IMR-90 (cell line): Measurements from ENCODE around the gene ERMN. TPM values are rescaled to one million over a fixed set of nuclear protein-coding genes. Genes with fewer than 3 reads are reported as not detected.

Experiments
- ATAC-seq: fragments of 200-7000 bp; cut with Tn5 transposase; 2 replicates; pipeline ENCODE4 v1.9.1; 2020; ENCODE audit warnings: low read depth, mild to moderate bottlenecking, moderate library complexity
- BruUV-seq: library from RNA; stranded (reverse); fragments of 400-500 nt; replicated peaks from 2 replicates; lab custom pipeline; 2021; lab: Mats Ljungman, UMichigan
- CTCF ChIA-PET: fragments of 300-600 bp; formaldehyde crosslinking; extraction: SDS; loops from one replicate; lab custom pipeline; 2021; ENCODE audit warnings: antibody characterized with exemption; lab: Yijun Ruan, JAX
- POLR2A ChIA-PET: fragments of 300-600 bp; sonication (Branson Sonifier 250); formaldehyde crosslinking; loops from one replicate; lab custom pipeline; 2022; ENCODE audit warnings: antibody characterized with exemption; ENCODE audit not compliant: unreplicated experiment; lab: Charles Lee
- DNase-seq: peaks from one replicate; pipeline ENCODE4 v3.0.0; 2013
- H2AFZ ChIP-seq: replicated peaks from 2 replicates; pipeline ENCODE3; 2013; ENCODE audit warnings: low read length, mild to moderate bottlenecking; ENCODE audit not compliant: poor library complexity
- H2AK5ac ChIP-seq: 2 replicates; pipeline ENCODE4 v1.6.1; 2013; ENCODE audit warnings: low read depth, low read length, inconsistent platforms
- H2AK9ac ChIP-seq: replicated peaks from 2 replicates; pipeline ENCODE3; 2013; ENCODE audit warnings: mild to moderate bottlenecking, low read depth, low read length, moderate library complexity; ENCODE audit not compliant: poor library complexity
- H2BK120ac ChIP-seq: 2 replicates; pipeline ENCODE4 v1.6.1; 2013; ENCODE audit warnings: low read depth, low read length, inconsistent platforms
- H2BK15ac ChIP-seq: 3 replicates; pipeline ENCODE4 v1.6.1; 2013; ENCODE audit warnings: low read depth, low read length, inconsistent platforms
- H2BK20ac ChIP-seq: 2 replicates; pipeline ENCODE4 v1.6.1; 2013; ENCODE audit warnings: low read depth, mild to moderate bottlenecking, inconsistent platforms, low read length, moderate library complexity
- H2BK5ac ChIP-seq: 2 replicates; pipeline ENCODE4 v1.6.1; 2013; ENCODE audit warnings: mild to moderate bottlenecking, low read depth, low read length, inconsistent platforms; ENCODE audit not compliant: poor library complexity, severe bottlenecking
- H3K14ac ChIP-seq: replicated peaks from 2 replicates; pipeline ENCODE4 v1.6.1; 2013; ENCODE audit warnings: low read depth, low read length, inconsistent platforms
- H3K18ac ChIP-seq: 2 replicates; pipeline ENCODE4 v1.6.1; 2013; ENCODE audit warnings: low read depth, low read length, control low read depth
- H3K23ac ChIP-seq: 2 replicates; pipeline ENCODE4 v1.6.1; 2013; ENCODE audit warnings: low read depth, low read length, inconsistent platforms
- H3K27ac ChIP-seq: 2 replicates; pipeline ENCODE4 v1.5.1; 2013; ENCODE audit warnings: mild to moderate bottlenecking, control low read depth, low read length; ENCODE audit not compliant: insufficient read depth
- H3K27me3 ChIP-seq: 2 replicates; pipeline ENCODE4 v1.6.1; 2013; ENCODE audit warnings: low read length; ENCODE audit not compliant: control insufficient read depth, insufficient read depth
- H3K36me3 ChIP-seq: 2 replicates; pipeline ENCODE4 v1.6.1; 2013; ENCODE audit warnings: low read length, mixed read lengths; ENCODE audit not compliant: control insufficient read depth, insufficient read depth
- H3K4ac ChIP-seq: 2 replicates; pipeline ENCODE4 v1.6.1; 2013; ENCODE audit warnings: low read depth, low read length, inconsistent platforms
- H3K4me1 ChIP-seq: 2 replicates; pipeline ENCODE4 v1.6.1; 2013; ENCODE audit warnings: low read length, mixed read lengths; ENCODE audit not compliant: control insufficient read depth, insufficient read depth
- H3K4me2 ChIP-seq: 2 replicates; pipeline ENCODE4 v1.6.1; 2013; ENCODE audit warnings: low read depth, mild to moderate bottlenecking, control low read depth, low read length, moderate library complexity
- H3K4me3 ChIP-seq: 2 replicates; pipeline ENCODE4 v1.5.1; 2013; ENCODE audit warnings: low read depth, mild to moderate bottlenecking, control low read depth, low read length, moderate library complexity; ENCODE audit not compliant: insufficient read depth
- H3K56ac ChIP-seq: 2 replicates; pipeline ENCODE4 v1.6.1; 2013; ENCODE audit warnings: low read length, inconsistent platforms; ENCODE audit not compliant: insufficient read depth; ENCODE audit errors: extremely low read depth
- H3K79me1 ChIP-seq, 2 experiments: 2 replicates each; pipeline ENCODE4 v1.6.1; 2013; ENCODE audit warnings: low read length in 2 of 2, inconsistent platforms in 1 of 2, low read depth in 1 of 2
- H3K9ac ChIP-seq: 2 replicates; pipeline ENCODE4 v1.6.1; 2013; ENCODE audit warnings: low read depth, low read length, control low read depth
- H3K9me1 ChIP-seq: 2 replicates; pipeline ENCODE4 v1.6.1; 2013; ENCODE audit warnings: low read length, inconsistent platforms; ENCODE audit not compliant: insufficient read depth
- H3K9me3 ChIP-seq: 2 replicates; pipeline ENCODE4 v1.6.1; 2013; ENCODE audit warnings: low read length; ENCODE audit not compliant: control insufficient read depth, insufficient read depth
- H4K20me1 ChIP-seq: 2 replicates; pipeline ENCODE4 v1.6.1; 2013; ENCODE audit warnings: low read length, inconsistent platforms; ENCODE audit not compliant: insufficient read depth
- H4K5ac ChIP-seq: 2 replicates; pipeline ENCODE4 v1.6.1; 2013; ENCODE audit warnings: mild to moderate bottlenecking, low read depth, low read length, control low read depth
- H4K8ac ChIP-seq, 2 experiments: 2 replicates each; pipeline ENCODE4 v1.6.1; 2013; ENCODE audit warnings: low read depth in 2 of 2, low read length in 2 of 2, control low read depth in 1 of 2, inconsistent platforms in 1 of 2
- H4K91ac ChIP-seq: 2 replicates; pipeline ENCODE4 v1.6.1; 2013; ENCODE audit warnings: low read depth, low read length, inconsistent platforms; ENCODE audit not compliant: insufficient read depth
- CEBPB ChIP-seq: IDR thresholded peaks from 2 replicates; pipeline ENCODE4 v1.6.1; 2012; ENCODE audit warnings: low read depth, low read length, improper control_type of control experiment
- CHD1 ChIP-seq: IDR thresholded peaks from 2 replicates; pipeline ENCODE4 v1.6.1; 2012; ENCODE audit warnings: low read depth, low read length, improper control_type of control experiment
- WGBS, 2 experiments: methylation state at CpG; one replicate each; pipeline versions ENCODE4 v1.1.5 to v1.1.7; 2013; ENCODE audit warnings: missing lambda C conversion rate in 2 of 2; ENCODE audit not compliant: insufficient read length in 1 of 2; ENCODE audit errors: extremely low coverage in 2 of 2; 5-methylcytosine and 5-hydroxymethylcytosine counted together
- dilution Hi-C: fragments of 300-500 bp; cut with HindIII; formaldehyde crosslinking; loops from one replicate; pipeline ENCODE4 v1.14.3; 2018; ENCODE audit warnings: low sequenced_read_pairs; ENCODE audit not compliant: unreplicated experiment
- in situ Hi-C: fragments of 300-500 bp; cut with MboI; formaldehyde crosslinking; loops from 3 replicates; pipeline ENCODE4 v1.14.3; 2019; ENCODE audit warnings: low sequenced_read_pairs, inconsistent platforms, mixed read lengths
- intact Hi-C: fragments of 100-400 bp; cut with micrococcal nuclease; formaldehyde crosslinking; loops from 2 replicates; pipeline ENCODE4 v1.10.0; 2022
- polyA plus RNA-seq, 3 experiments: library from polyadenylated mRNA; depleted of rRNA; stranded (reverse); fragments of >200 nt; gene quantifications; 2 replicates each; pipeline ENCODE4 v1.2.3, GENCODE V29; 2012; ENCODE audit warnings: low replicate concordance in 1 of 3
- total RNA-seq: library from RNA; depleted of rRNA; stranded (reverse); fragments of >200 nt; gene quantifications from 2 replicates; pipeline ENCODE4 v1.2.3, GENCODE V29; 2012

Gene ERMN
- total and polyA plus RNA-seq, 2 of the 4 experiments (the other 2 are of a cell fraction), result not detected

- Histone ChIP-seq H2BK15ac (no peak overlapping the region), H2BK5ac (no peak overlapping the region), H2BK120ac (no peak overlapping the region), H3K27ac (no peak overlapping the region), H4K20me1 (no peaks in the 10 kb centered on the region), H2AK5ac (0 out of 2 replicates have a peak overlapping the region, but pooled peaks have one; percentile 23), H3K18ac (no peak overlapping the region), H3K56ac (no peak overlapping the region), H3K27me3 (no peaks in the 10 kb centered on the region), H3K4me2 (no peak overlapping the region), H3K79me1 (no peaks in the 10 kb centered on the region), H4K8ac (no peak overlapping the region; a peak in 1 of 4 replicates), H3K9ac (no peak overlapping the region), H3K23ac (no peak overlapping the region), H4K5ac (no peak overlapping the region), H3K4me1 (peaks cover 2% of the 10 kb centered on the region; the same call in 1 of the 2 replicates), H3K9me1 (peaks cover 3% of the 10 kb centered on the region; the same call in 1 of the 2 replicates), H2AK9ac (no peak overlapping the region), H3K36me3 (peaks cover 9% of the 10 kb centered on the region), H2AFZ (no peak overlapping the region), H3K4me3 (no peak overlapping the region), H2BK20ac (no peak overlapping the region), H3K14ac (no peak overlapping the region), H3K9me3 (no peaks in the 10 kb centered on the region), H4K91ac (no peak overlapping the region), H3K4ac (no peak overlapping the region)
- no peak for ATAC-seq
- no CpG with 5 or more reads among the region's 4 CpGs for WGBS, 2 experiments
- dilution Hi-C loops, result no loop called here
- ChIA-PET CTCF (interaction anchor here (0.9 to 1.1 kb wide), 3 partner anchors 13 to 705 kb away, joined by 3 to 6 read pairs (median 3); no protein-coding TSS in a partner anchor), POLR2A (no interaction called here)
- no peak for TF ChIP-seq CHD1
- TF ChIP-seq CEBPB, result peak; percentile 50; the same call in 1 of the 2 replicates
- intact Hi-C loops, result no loop called here
- in situ Hi-C loops, result no loop called here
- BruUV-seq, result no TSS peak
- DNase-seq, result peak; percentile 5
These were observed 19.9 kb downstream of the ERMN start for GRCh38 chr2:157305723-157306110.
